NCI-H2107 treated with DMSO at 0.1 percent for 48 hours (cell line): ENCODE results near the gene HACD4.
"Not testable (repeated sequence)": the region's sequence is repeated elsewhere in the genome, so short reads cannot be mapped to it uniquely, and the experiment has no call there.

Source experiments
- DNase-seq: peaks from one replicate; lab custom pipeline; 2025; ENCODE audit not compliant: unreplicated experiment; lab: John Stamatoyannopoulos, UW

The HACD4 gene

GRCh38 chr9:20973246-20973947, 58.0 kb downstream of the HACD4 start:
- not testable (repeated sequence) for DNase-seq

GRCh38 chr9:20972684-20973083, 58.8 kb downstream of the HACD4 start:
- DNase-seq: no peak

DNA sequence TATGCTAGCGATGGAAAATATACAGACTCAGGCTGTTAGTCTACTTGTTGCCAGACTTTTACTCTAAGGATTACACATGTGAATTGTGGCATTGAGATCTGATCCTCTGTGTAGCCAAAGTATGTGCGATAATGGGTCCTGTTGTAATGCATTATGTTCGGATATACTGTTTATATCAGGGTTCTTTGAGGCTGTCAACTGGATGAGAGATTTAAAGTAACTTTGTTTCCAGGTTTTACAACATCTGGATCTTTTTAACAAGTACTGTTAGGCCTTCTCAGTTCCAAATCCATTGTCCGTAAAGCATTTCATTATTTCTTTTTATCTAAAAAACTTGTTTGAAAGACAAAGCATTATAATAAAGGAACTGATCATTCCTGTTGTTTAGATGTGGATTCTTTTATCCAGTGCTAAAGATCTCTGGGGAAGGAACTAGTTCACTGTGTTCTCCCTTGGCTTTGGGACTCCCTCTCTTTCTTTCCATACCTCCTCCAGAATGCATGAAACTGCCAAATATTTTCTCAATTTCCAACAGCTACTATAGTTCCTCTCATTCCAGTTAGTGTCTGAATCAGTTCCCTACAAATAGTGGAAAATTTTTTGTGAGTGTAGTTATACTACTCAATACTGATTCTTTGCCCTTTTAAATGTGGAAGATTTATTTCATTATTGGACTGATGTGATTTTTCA, 68.8 kb downstream of the HACD4 start:
- no peak for DNase-seq

GRCh38 chr9:20950707-20951106, 80.7 kb downstream of the HACD4 start:
- DNase-seq: no peak
